Parathyroid adenoma (tissue), 2 donors: ENCODE results near the gene S100A10.

ENCODE experiments used
- H2AFZ ChIP-seq: fragments of 300-600 bp; sonication (generic); one replicate; pipeline ENCODE4 v1.7.0; 2017; ENCODE audit warnings: antibody characterized with exemption, mild to moderate bottlenecking
- H3K27ac ChIP-seq: fragments of 300-600 bp; sonication (generic); one replicate; pipeline ENCODE4 v1.7.0; 2017
- H3K27me3 ChIP-seq: fragments of 300-600 bp; sonication (generic); one replicate; pipeline ENCODE4 v1.7.0; 2017; ENCODE audit warnings: low read length; ENCODE audit not compliant: control insufficient read depth, insufficient read depth
- H3K36me3 ChIP-seq: fragments of 300-600 bp; sonication (generic); one replicate; pipeline ENCODE4 v1.7.0; 2017; ENCODE audit warnings: low read length; ENCODE audit not compliant: control insufficient read depth, insufficient read depth
- H3K4me1 ChIP-seq: fragments of 300-600 bp; sonication (generic); one replicate; pipeline ENCODE4 v1.7.0; 2017; ENCODE audit warnings: control low read depth
- H3K4me2 ChIP-seq: fragments of 300-600 bp; sonication (generic); one replicate; pipeline ENCODE4 v1.7.0; 2017; ENCODE audit warnings: low read length
- H3K4me3 ChIP-seq: fragments of 300-600 bp; sonication (generic); one replicate; pipeline ENCODE4 v1.7.0; 2017; ENCODE audit warnings: low read depth, low read length
- H3K79me2 ChIP-seq: fragments of 300-600 bp; sonication (generic); one replicate; pipeline ENCODE4 v1.7.0; 2017; ENCODE audit warnings: control low read depth
- H3K9ac ChIP-seq: fragments of 300-600 bp; sonication (generic); one replicate; pipeline ENCODE4 v1.7.0; 2017; ENCODE audit warnings: mild to moderate bottlenecking
- H3K9me3 ChIP-seq: fragments of 300-600 bp; sonication (generic); one replicate; pipeline ENCODE4 v1.7.0; 2017; ENCODE audit warnings: low read length; ENCODE audit not compliant: control insufficient read depth
- CTCF ChIP-seq: fragments of 300-600 bp; sonication (generic); IDR thresholded peaks from one replicate; pipeline ENCODE4 v1.7.0; 2017; ENCODE audit warnings: antibody characterized with exemption, mild to moderate bottlenecking
- donor health status: primary hyperparathyroidism.

S100A10 gene

GRCh38 chr1:151976015-151976343 is 17.7 kb downstream of the S100A10 start:
- no peak for TF ChIP-seq CTCF
- no peak overlapping the region for H3K4me3 ChIP-seq
- no peaks in the 10 kb centered on the region for H3K4me1 ChIP-seq
- H3K27ac ChIP-seq = no peak overlapping the region
- H3K4me2 ChIP-seq = no peak overlapping the region
- no peaks in the 10 kb centered on the region for H3K79me2 ChIP-seq
- no peaks in the 10 kb centered on the region for H3K9me3 ChIP-seq
- no peaks in the 10 kb centered on the region for H3K36me3 ChIP-seq
- no peak overlapping the region for H3K9ac ChIP-seq
- H2AFZ ChIP-seq = no peak overlapping the region
- H3K27me3 ChIP-seq = no peaks in the 10 kb centered on the region

- Histone ChIP-seq H3K9me3 (no peaks in the 10 kb centered on the region), H3K27ac (no peak overlapping the region), H3K79me2 (no peaks in the 10 kb centered on the region), H2AFZ (no peak overlapping the region), H3K4me1 (no peaks in the 10 kb centered on the region), H3K9ac (no peak overlapping the region), H3K27me3 (no peaks in the 10 kb centered on the region), H3K4me2 (no peak overlapping the region), H3K4me3 (no peak overlapping the region), H3K36me3 (no peaks in the 10 kb centered on the region)
- no peak for TF ChIP-seq CTCF
Observed at GRCh38 chr1:151975311-151976014, 18.2 kb downstream of the S100A10 start.

GRCh38 chr1:151972542-151973248 is 21.0 kb downstream of the S100A10 start:
- Histone ChIP-seq H3K27ac (no peak overlapping the region), H3K4me1 (no peaks in the 10 kb centered on the region), H3K9ac (no peak overlapping the region), H3K36me3 (no peaks in the 10 kb centered on the region), H3K9me3 (no peaks in the 10 kb centered on the region), H3K27me3 (no peaks in the 10 kb centered on the region), H3K4me2 (no peak overlapping the region), H2AFZ (no peak overlapping the region), H3K4me3 (no peak overlapping the region), H3K79me2 (no peaks in the 10 kb centered on the region)
- no peak for TF ChIP-seq CTCF

GRCh38 chr1:151970626-151971025 is 23.0 kb downstream of the S100A10 start:
- TF ChIP-seq CTCF = no peak
- Histone ChIP-seq H3K27ac (no peak overlapping the region), H3K79me2 (no peaks in the 10 kb centered on the region), H2AFZ (no peak overlapping the region), H3K9me3 (no peaks in the 10 kb centered on the region), H3K4me2 (no peak overlapping the region), H3K4me1 (no peaks in the 10 kb centered on the region), H3K9ac (no peak overlapping the region), H3K4me3 (no peak overlapping the region), H3K36me3 (no peaks in the 10 kb centered on the region), H3K27me3 (no peaks in the 10 kb centered on the region)

GRCh38 chr1:151970128-151970527 is 23.5 kb downstream of the S100A10 start:
- no peaks in the 10 kb centered on the region for H3K36me3 ChIP-seq
- H3K4me2 ChIP-seq = no peak overlapping the region
- H3K27me3 ChIP-seq = no peaks in the 10 kb centered on the region
- no peak overlapping the region for H3K27ac ChIP-seq
- no peak overlapping the region for H2AFZ ChIP-seq
- no peak overlapping the region for H3K9ac ChIP-seq
- no peaks in the 10 kb centered on the region for H3K79me2 ChIP-seq
- no peaks in the 10 kb centered on the region for H3K4me1 ChIP-seq
- no peaks in the 10 kb centered on the region for H3K9me3 ChIP-seq
- no peak overlapping the region for H3K4me3 ChIP-seq
- no peak for TF ChIP-seq CTCF
